Stimulated activated CD4-positive, alpha-beta T cell treated with anti-CD3 and anti-CD28 coated beads, Interleukin-2, amount 100 ng/mL, for 24 hours (primary cell): ENCODE data around the gene TEX38.
"Not testable (repeated sequence)": the region's sequence is repeated elsewhere in the genome, so short reads cannot be mapped to it uniquely, and the experiment has no call there.

ENCODE experiments used
- DNase-seq, 2 donors: peaks; one replicate each; pipeline ENCODE4 v3.0.0-alpha.2; 2020

Gene TEX38

GRCh38 chr1:46689897-46690296 is 18.2 kb downstream of the TEX38 start:
- DNase-seq = no peak

DNA sequence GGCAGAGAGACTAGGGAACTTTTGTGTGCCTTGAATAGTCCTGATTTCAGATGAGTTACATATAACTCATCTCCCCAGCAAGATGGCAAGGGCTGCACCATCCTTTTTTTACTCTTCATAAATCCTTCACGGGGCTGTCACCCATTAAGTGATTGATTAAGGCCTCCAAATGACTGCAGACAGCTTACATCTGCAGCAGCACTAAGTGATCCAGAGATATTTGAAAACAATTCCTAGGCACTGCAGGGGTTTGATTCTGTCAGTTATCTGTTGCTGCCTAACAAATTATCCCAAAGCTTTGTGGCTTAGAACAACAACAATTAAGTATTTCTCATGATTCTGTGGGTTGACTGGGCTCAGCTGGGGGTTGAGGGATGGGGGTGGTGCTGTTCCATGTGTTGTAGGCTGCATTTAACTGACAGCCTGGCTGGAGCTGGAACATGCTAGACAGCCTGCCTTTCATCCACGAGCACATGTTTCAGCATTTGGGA is 19.3 kb downstream of the TEX38 start:
- no peak for DNase-seq

DNA sequence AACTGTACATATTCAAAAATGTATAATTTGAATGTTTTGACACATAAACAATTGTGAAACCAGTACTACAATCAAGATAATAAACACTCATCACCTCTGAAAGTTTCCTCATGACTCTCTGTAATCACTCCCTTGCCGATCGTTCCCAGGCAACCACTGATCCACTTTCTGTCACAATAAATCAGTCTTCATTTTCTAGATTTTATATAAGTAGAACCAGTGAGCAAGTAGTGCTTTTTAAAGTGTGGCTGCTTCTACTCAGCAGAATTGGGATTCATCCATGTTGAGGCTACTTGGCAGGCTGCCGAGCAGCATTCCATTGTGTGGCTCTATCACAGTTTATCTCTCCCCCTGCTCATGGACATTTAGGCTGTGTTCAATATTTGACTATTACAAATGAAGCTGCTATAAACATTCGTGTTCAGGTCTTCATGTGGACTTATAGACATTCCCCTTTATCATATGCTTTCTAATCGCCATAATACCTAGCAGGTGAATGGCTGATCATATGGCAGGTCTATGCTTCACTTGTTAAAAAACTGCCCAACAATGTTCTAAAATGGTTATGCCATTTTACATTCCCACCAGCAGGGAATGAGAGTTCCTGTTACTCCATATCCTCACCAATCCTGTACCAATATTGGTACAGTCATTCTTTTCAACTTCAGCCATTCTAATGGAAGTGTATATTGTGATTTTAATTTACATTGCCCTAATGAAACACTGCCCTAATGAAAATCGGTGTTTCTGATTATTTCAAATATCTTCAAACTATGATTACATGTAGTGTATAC is 20.5 kb downstream of the TEX38 start:
- no peak for DNase-seq

GRCh38 chr1:46692811-46693770 is 21.4 kb downstream of the TEX38 start:
- no peak for DNase-seq

DNA sequence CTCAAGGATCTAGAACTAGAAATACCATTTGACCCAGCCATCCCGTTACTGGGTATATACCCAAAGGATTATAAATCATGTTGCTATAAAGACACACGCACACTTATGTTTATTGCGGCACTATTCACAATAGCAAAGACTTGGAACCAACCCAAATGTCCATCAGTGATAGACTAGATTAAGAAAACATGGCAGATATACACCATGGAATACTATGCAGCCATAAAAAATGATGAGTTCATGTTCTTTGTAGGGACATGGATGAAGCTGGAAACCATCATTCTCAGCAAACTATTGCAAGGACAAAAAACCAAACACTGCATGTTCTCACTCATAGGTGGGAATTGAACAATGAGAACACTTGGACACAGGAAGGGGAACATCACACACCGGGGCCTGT is 23.0 kb downstream of the TEX38 start:
- DNase-seq = not testable (repeated sequence)

- DNase-seq = no peak
These were observed 25.4 kb downstream of the TEX38 start for GRCh38 chr1:46697053-46697452.

DNA sequence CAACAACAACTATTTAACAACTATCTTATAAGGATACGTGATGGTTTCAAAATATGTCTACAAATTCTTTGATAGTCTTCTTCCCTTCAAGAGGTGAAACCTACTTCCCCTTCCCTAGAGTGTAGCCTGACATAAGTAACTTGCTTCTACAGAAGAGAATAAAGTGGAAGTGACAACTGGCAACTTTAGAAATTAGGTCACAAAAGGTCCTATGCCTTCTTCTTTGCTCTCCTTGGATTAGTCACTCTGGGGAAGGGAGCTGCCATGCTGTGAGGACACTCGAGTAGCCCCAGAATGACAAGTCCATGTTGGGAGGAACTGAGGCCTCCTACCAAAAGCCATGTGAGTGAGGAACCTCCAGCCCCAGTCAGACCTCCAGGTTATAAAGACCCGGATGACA is 28.0 kb downstream of the TEX38 start:
- no peak for DNase-seq

- no peak for DNase-seq
These were observed 32.4 kb downstream of the TEX38 start for GRCh38 chr1:46703927-46704641.

DNA sequence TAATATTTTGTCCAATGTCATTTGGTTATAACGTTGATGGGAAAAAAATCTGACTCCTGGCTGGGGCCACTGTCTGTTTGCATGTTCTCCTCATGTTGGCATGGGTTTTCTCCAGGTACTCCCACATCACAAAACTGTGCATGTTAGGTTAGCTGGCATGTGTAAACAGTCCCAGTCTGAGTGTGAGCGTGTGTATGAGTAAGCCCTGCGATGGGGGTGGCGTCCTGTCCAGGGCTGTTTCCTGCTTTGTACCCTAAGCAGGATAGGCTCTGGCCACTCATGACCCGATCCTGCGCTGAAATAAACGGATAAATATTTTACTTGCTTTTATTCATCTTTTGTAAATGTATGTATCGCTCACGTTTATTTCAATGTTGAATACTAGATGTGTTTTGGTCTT is 33.8 kb downstream of the TEX38 start:
- no peak for DNase-seq

- DNase-seq = no peak
These were observed 36.5 kb downstream of the TEX38 start for GRCh38 chr1:46708121-46708520.

DNA sequence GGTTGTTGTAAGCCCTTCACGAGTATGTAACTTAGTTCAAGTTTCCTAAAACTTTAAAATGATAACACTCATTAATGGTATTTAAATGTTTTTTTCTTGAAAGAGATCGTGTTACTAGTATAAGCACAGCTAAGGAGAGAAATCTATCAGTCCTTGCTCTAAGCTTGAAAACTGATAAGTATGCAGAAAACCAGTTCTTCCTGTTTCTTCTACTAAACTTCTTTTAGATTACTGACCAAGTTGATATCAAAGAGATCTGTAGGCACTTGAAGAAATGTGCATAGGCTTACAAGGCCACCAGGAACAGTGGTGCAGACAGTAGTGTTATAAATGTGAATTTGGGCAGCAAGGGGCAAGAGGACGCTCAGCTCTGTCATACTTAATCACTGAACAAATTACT is 43.3 kb downstream of the TEX38 start:
- no peak for DNase-seq

GRCh38 chr1:46717654-46718053 is 46.0 kb downstream of the TEX38 start:
- DNase-seq = no peak

DNA sequence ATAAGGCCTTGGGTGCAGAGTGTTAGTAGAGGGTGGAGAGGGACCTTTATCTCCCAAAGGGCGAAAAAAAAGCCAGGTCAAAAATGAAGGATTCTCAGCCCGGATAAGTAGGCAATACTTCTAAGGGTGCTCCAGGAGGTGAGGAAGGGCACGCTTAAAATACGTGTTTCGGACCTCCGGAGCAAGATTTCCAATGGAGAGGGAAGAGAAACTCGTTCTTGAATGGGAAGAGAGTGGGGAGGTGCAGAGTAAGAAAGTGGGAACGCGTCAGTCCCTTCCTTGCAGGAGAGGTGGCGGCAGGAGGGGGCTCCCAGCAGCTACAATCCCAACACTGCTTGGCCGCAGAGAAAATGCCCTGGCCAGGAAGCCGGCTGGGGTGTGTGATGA is 46.7 kb downstream of the TEX38 start:
- no peak for DNase-seq

DNA sequence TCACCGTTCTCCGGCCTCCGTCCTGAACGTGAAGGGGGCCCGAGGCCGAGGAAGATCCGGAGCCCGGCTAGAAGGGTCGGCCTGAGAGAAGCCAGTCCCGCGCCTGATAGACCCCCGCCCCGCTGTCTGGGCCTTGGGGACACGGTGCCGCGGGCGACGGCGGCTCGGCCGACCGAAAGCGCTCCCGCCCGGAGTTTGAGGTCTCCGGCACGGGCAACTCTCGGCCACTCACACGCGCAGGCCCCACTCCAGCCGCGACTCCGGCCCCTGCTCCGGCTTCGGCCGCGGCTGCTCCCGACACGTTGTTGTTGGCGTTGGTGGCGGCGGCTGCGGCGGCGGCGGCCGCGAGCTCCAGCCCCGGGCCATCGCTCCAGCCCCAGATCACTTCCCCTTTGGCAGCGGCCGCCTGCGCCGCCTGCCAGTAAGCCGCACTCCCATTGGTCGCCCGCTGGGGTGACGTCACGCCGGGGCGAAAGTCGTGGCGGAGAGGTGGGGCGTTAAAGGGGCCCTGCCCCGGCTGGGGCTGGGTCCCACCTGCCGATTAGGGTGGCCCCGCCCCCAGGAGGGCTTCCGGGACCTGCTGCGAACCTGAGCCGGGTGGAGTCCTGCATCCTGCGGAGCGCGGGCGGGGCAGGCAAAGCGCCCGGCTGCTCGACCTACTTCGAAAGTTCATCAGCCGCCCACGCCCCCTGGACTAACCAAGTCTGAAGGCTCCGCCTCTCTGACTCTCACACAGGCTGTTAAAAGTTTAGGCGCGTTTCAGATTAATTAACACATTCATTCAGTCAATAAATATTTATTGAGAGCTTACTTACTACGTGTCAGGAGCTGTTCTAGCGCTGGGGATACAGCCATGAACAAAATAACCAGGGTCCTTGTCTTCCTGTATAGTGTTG is 47.3 kb downstream of the TEX38 start, which contains the start of gene EFCAB14:
Gene EFCAB14 (minus strand): TSS at position 388 of the 896 bp plus-strand sequence. CDS start 1,027 bp downstream, outside the sequence.
- peak; percentile 99 for DNase-seq

GRCh38 chr1:46719689-46720088 is 48.0 kb downstream of the TEX38 start:
- no peak for DNase-seq

- DNase-seq = not testable (repeated sequence)
These were observed 48.7 kb downstream of the TEX38 start for GRCh38 chr1:46720319-46720718.

DNA sequence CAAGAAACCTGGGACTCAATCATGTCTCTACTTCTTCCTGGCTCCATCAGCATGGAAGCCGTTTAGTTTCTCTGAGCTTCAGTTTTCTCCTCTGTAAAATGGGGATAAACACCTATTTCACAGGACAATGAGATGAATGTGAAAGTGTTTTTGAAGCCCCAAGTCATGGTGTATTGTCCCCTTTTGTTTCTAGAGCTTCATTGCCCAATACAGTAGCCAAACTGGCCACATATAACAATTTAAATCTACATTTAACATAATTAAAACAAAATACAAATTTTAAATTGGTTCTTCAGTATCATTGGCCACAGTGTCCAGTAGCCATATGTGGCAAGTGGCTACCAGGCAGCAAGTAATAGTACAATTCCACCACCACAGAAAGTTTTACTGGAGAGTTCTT is 49.5 kb downstream of the TEX38 start:
- no peak for DNase-seq

GRCh38 chr1:46721686-46722205 is 50.1 kb downstream of the TEX38 start:
- DNase-seq = no peak
